H1 (cell line): Measurements from ENCODE around the gene PHC3. TPM values are rescaled to one million over a fixed set of nuclear protein-coding genes. Genes with fewer than 3 reads are reported as not detected.
"Not testable (repeated sequence)": the region's sequence is repeated elsewhere in the genome, so short reads cannot be mapped to it uniquely, and the experiment has no call there.

Experiments used
- CTCF ChIA-PET: fragments of 300-600 bp; sonication (Branson Sonifier 250); formaldehyde crosslinking; loops from one replicate; lab custom pipeline; 2021; ENCODE audit not compliant: partially characterized antibody; lab: Charles Lee
- POLR2A ChIA-PET: fragments of 300-600 bp; sonication (Branson Sonifier 250); formaldehyde crosslinking; loops from one replicate; lab custom pipeline; 2021; ENCODE audit warnings: inconsistent platforms; ENCODE audit not compliant: partially characterized antibody; lab: Charles Lee
- DNase-seq, 2 experiments: peaks; one replicate each; pipeline versions ENCODE4 v3.0.0 to v3.0.0-alpha.2; 2010 to 2022; ENCODE audit warnings: low spot score in 2 of 2, low read depth in 1 of 2, mixed read lengths in 1 of 2
- FAIRE-seq: peaks from 2 replicates; lab custom pipeline; 2011; peaks lifted over from hg19 to GRCh38; lab: Jason Lieb, UNC
- H2AFZ ChIP-seq: 2 replicates; pipeline ENCODE4 v1.8.1; 2012; ENCODE audit warnings: low read length, inconsistent platforms
- H2AK5ac ChIP-seq: 2 replicates; pipeline ENCODE4 v1.6.1; 2013; ENCODE audit warnings: low read depth, low read length
- H2BK120ac ChIP-seq: replicated peaks from 2 replicates; pipeline ENCODE3; 2013; ENCODE audit warnings: low read depth, low read length, inconsistent platforms
- H2BK12ac ChIP-seq: 2 replicates; pipeline ENCODE4 v1.6.1; 2013; ENCODE audit warnings: low read depth, low read length
- H2BK15ac ChIP-seq: 2 replicates; pipeline ENCODE4 v1.6.1; 2013; ENCODE audit warnings: low read length
- H2BK20ac ChIP-seq: 2 replicates; pipeline ENCODE4 v1.6.1; 2013; ENCODE audit warnings: low read length
- H2BK5ac ChIP-seq: 2 replicates; pipeline ENCODE4 v1.6.1; 2013; ENCODE audit warnings: low read depth, low read length
- H3K14ac ChIP-seq: 2 replicates; pipeline ENCODE4 v1.6.1; 2013; ENCODE audit warnings: inconsistent platforms; ENCODE audit not compliant: insufficient read length
- H3K18ac ChIP-seq: 2 replicates; pipeline ENCODE4 v1.6.1; 2013; ENCODE audit warnings: low read length; ENCODE audit errors: extremely low read depth
- H3K23ac ChIP-seq: 2 replicates; pipeline ENCODE4 v1.6.1; 2013; ENCODE audit warnings: inconsistent platforms; ENCODE audit not compliant: insufficient read length
- H3K23me2 ChIP-seq: 2 replicates; pipeline ENCODE4 v1.6.1; 2013; ENCODE audit warnings: low read depth, low read length
- H3K27ac ChIP-seq: 2 replicates; pipeline ENCODE4 v1.6.1; 2011; ENCODE audit warnings: low read depth, low read length, inconsistent platforms
- H3K27me3 ChIP-seq, 4 experiments: replicated peaks in 1 of 4; 1 replicate in 1 of 4; 2 replicates in 3 of 4; pipeline versions ENCODE4 v1.6.1 to v1.8.1; 2011 to 2013; ENCODE audit warnings: low read length in 3 of 4, mild to moderate bottlenecking in 3 of 4, inconsistent platforms in 2 of 4, mixed read lengths in 2 of 4, moderate library complexity in 1 of 4; ENCODE audit not compliant: control insufficient read depth in 3 of 4, insufficient read depth in 3 of 4; ENCODE audit errors: extremely low read depth in 1 of 4
- H3K36me3 ChIP-seq, 4 experiments: 2 replicates each; pipeline versions ENCODE4 v1.6.1 to v1.8.1; 2011 to 2013; ENCODE audit warnings: mild to moderate bottlenecking in 4 of 4, low read length in 3 of 4, moderate library complexity in 2 of 4, control low read depth in 1 of 4, inconsistent platforms in 1 of 4; ENCODE audit not compliant: insufficient read depth in 4 of 4, control insufficient read depth in 2 of 4
- H3K4ac ChIP-seq: replicated peaks from 2 replicates; pipeline ENCODE3; 2013; ENCODE audit warnings: low read length, low read depth, mixed read lengths, inconsistent platforms; ENCODE audit not compliant: insufficient read length
- H3K4me1 ChIP-seq, 4 experiments: replicated peaks in 1 of 4; 1 replicate in 1 of 4; 2 replicates in 3 of 4; pipeline versions ENCODE4 v1.6.1 to v1.8.1; 2011 to 2013; ENCODE audit warnings: low read length in 3 of 4, inconsistent platforms in 2 of 4, mixed read lengths in 1 of 4; ENCODE audit not compliant: insufficient read depth in 4 of 4, control insufficient read depth in 3 of 4
- H3K4me2 ChIP-seq, 2 experiments: 2 replicates each; pipeline versions ENCODE4 v1.6.1 to v1.8.1; 2011 to 2013; ENCODE audit warnings: low read depth in 2 of 2, low read length in 2 of 2, control low read depth in 1 of 2, inconsistent platforms in 1 of 2, mild to moderate bottlenecking in 1 of 2; ENCODE audit not compliant: insufficient read depth in 1 of 2
- H3K4me3 ChIP-seq, 4 experiments: fragments of 200-600, 300-600 bp in 1 of 4; sonication (generic), shearing (Covaris generic), sonication (Bioruptor Twin) in 1 of 4; 2 replicates each; pipeline versions ENCODE4 v1.5.1 to v1.8.1; 2011 to 2016; ENCODE audit warnings: low read length in 4 of 4, low read depth in 3 of 4, control low read depth in 2 of 4, inconsistent platforms in 2 of 4, mild to moderate bottlenecking in 2 of 4, mixed read lengths in 1 of 4, moderate library complexity in 1 of 4; ENCODE audit not compliant: insufficient read depth in 2 of 4; ENCODE audit errors: extremely low read depth in 1 of 4
- H3K56ac ChIP-seq: replicated peaks from 2 replicates; pipeline ENCODE3; 2013; ENCODE audit warnings: low read depth, mild to moderate bottlenecking, mixed read lengths, low read length, inconsistent platforms; ENCODE audit not compliant: insufficient read length
- H3K79me1 ChIP-seq: 2 replicates; pipeline ENCODE4 v1.6.1; 2013; ENCODE audit warnings: low read depth, low read length, control low read depth
- H3K79me2 ChIP-seq, 2 experiments: 2 replicates each; pipeline versions ENCODE4 v1.6.1 to v1.8.1; 2012 to 2013; ENCODE audit warnings: low read length in 2 of 2, mild to moderate bottlenecking in 2 of 2, inconsistent platforms in 1 of 2; ENCODE audit not compliant: insufficient read depth in 2 of 2, control insufficient read depth in 1 of 2
- H3K9ac ChIP-seq, 4 experiments: replicated peaks in 1 of 4; 1 replicate in 1 of 4; 2 replicates in 3 of 4; pipeline versions ENCODE4 v1.6.1 to v1.8.1; 2011 to 2013; ENCODE audit warnings: low read depth in 3 of 4, low read length in 3 of 4, control low read depth in 2 of 4, mild to moderate bottlenecking in 2 of 4, moderate library complexity in 2 of 4, inconsistent platforms in 1 of 4; ENCODE audit errors: extremely low read depth in 1 of 4
- H3K9me3 ChIP-seq, 2 experiments: 2 replicates each; pipeline versions ENCODE4 v1.6.1 to v1.8.1; 2012 to 2013; ENCODE audit warnings: mild to moderate bottlenecking in 2 of 2, moderate library complexity in 2 of 2, control low read depth in 1 of 2, inconsistent platforms in 1 of 2, low read depth in 1 of 2, low read length in 1 of 2, mixed read lengths in 1 of 2; ENCODE audit not compliant: insufficient read depth in 2 of 2
- H4K20me1 ChIP-seq, 2 experiments: replicated peaks in 1 of 2; 2 replicates each; pipeline versions ENCODE3 to v1.8.1; 2011 to 2013; ENCODE audit warnings: inconsistent platforms in 2 of 2, low read length in 2 of 2, mild to moderate bottlenecking in 1 of 2; ENCODE audit not compliant: insufficient read depth in 2 of 2, control insufficient read depth in 1 of 2
- H4K5ac ChIP-seq: 2 replicates; pipeline ENCODE4 v1.6.1; 2013; ENCODE audit warnings: low read length, low read depth, mixed read lengths, inconsistent platforms; ENCODE audit not compliant: insufficient read length
- H4K8ac ChIP-seq: 2 replicates; pipeline ENCODE4 v1.8.0; 2013; ENCODE audit warnings: mild to moderate bottlenecking, moderate library complexity, low read length, inconsistent platforms; ENCODE audit not compliant: insufficient read depth; ENCODE audit errors: extremely low read depth
- H4K91ac ChIP-seq: replicated peaks from 2 replicates; pipeline ENCODE3; 2013; ENCODE audit warnings: low read length, mixed read lengths, inconsistent platforms; ENCODE audit not compliant: insufficient read length
- WGBS, 2 experiments: shearing (Covaris generic) in 1 of 2; methylation state at CpG; one replicate each; pipeline versions ENCODE4 v1.1.6 to v1.1.7; 2013 to 2015; ENCODE audit warnings: low lambda C conversion rate in 2 of 2, mixed read lengths in 2 of 2, inconsistent platforms in 1 of 2, low coverage in 1 of 2, missing lambda C conversion rate in 1 of 2; ENCODE audit not compliant: insufficient replicate concordance in 2 of 2, insufficient coverage in 1 of 2, insufficient read length in 1 of 2; ENCODE audit errors: extremely low coverage in 1 of 2, missing lambda C conversion rate in 1 of 2; 5-methylcytosine and 5-hydroxymethylcytosine counted together
- polyA plus RNA-seq, 7 experiments: library from polyadenylated mRNA; depleted of rRNA in 3 of 7; stranded (reverse) in 5 of 7; unstranded in 2 of 7; fragments of >200 nt in 5 of 7; fragments of 200-250 nt in 2 of 7; gene quantifications; 1 replicate in 5 of 7; 2 replicates in 1 of 7; 4 replicates in 1 of 7; pipeline versions ENCODE4 v1.2.1 to v1.2.3, GENCODE V29; 2011 to 2013; ENCODE audit warnings: missing spikeins in 2 of 7, mixed read lengths in 2 of 7
- total RNA-seq: library from RNA; stranded (reverse); fragmentation: NEBNext Ultra II Directional; extraction: Animal tissue kit (Norgen Biotek cat#: 25700); gene quantifications from 2 replicates; pipeline ENCODE4 v1.2.1, GENCODE V29; 2021

PHC3 gene
- total and polyA plus RNA-seq, 2 of the 8 experiments (the other 6 are each of a cell fraction or from before 2014, with no cell fraction given), result 26.4 to 29.2 TPM

DNA sequence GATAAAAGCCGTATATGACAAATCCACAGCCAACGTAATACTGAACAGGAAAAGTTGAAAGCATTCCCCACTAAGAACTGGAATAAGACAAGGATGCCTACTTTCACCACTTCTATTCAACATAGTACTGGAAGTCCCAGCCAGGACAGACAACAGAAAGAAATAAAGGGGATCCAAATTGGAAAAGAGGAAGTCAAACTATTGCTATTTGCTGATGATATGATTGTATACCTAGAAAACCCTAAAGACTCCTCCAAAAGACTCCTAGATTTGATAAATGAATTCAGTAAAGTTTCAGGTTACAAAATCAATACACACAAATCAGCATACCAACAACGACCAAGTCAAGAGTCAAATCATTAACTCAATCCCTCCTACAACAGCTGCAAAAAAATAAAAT lies 14.2 kb upstream of the PHC3 start:
- H2AK5ac ChIP-seq, H4K91ac ChIP-seq, H2AFZ ChIP-seq, H3K14ac ChIP-seq, H2BK120ac ChIP-seq, H3K9me3 ChIP-seq, H3K4me1 ChIP-seq, DNase-seq, H3K4ac ChIP-seq, H3K18ac ChIP-seq, FAIRE-seq, CTCF ChIA-PET, H3K27ac ChIP-seq, H3K4me3 ChIP-seq, H2BK12ac ChIP-seq, H3K23ac ChIP-seq, H3K79me1 ChIP-seq, H3K56ac ChIP-seq, H2BK5ac ChIP-seq, H3K23me2 ChIP-seq, H2BK15ac ChIP-seq, H4K20me1 ChIP-seq, H4K5ac ChIP-seq, H3K79me2 ChIP-seq, H2BK20ac ChIP-seq, H4K8ac ChIP-seq, H3K9ac ChIP-seq, H3K4me2 ChIP-seq, H3K36me3 ChIP-seq, H3K27me3 ChIP-seq, POLR2A ChIA-PET: not testable (repeated sequence)
- 88% methylated on average over 3 of the region's 3 CpGs; no CpG with 5 or more reads in 1 of the 2 experiments for WGBS, 2 experiments
